Esophagus muscularis mucosa (tissue), 3 donors: ENCODE results near the gene IGFBP2.
"Not testable (repeated sequence)": the region's sequence is repeated elsewhere in the genome, so short reads cannot be mapped to it uniquely, and the experiment has no call there.

Experiments
- POLR2A ChIP-seq: fragments of 450-650 bp; IDR thresholded peaks from one replicate; pipeline ENCODE4 v1.6.1; 2017; ENCODE audit warnings: antibody characterized with exemption, moderate library complexity, mild to moderate bottlenecking, low read depth
- TF ChIP-seq, protein P1 (sequence below), 3 experiments: fragments of 200-600 bp in 2 of 3; fragments of 450-650 bp in 1 of 3; sonication (generic) in 2 of 3; IDR thresholded peaks; one replicate each; pipeline ENCODE4 v1.5.1; 2017 to 2019; ENCODE audit warnings: antibody characterized with exemption in 3 of 3, mild to moderate bottlenecking in 2 of 3, moderate library complexity in 1 of 3

DNA sequence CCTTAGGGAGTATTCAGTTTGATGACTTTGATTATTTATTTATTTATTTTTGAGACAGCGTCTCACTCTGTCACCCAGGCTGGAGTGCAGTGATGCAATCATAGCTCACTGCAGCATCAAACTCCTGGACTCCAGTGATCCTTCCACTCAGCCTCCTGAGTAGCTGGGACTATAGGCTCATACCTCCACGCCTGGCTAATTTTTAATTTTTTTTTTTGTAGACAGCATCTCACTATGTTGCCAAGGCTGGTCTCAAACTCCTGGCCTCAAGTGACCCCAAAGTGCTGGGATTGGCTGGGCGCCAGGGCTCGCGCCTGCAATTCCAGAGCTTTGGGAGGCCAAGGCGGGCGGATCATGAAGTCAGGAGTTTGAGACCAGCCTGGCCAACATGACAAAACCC, 35.4 kb upstream of the IGFBP2 start:
- not testable (repeated sequence) for TF ChIP-seq POLR2A
- TF ChIP-seq, protein P1, sequence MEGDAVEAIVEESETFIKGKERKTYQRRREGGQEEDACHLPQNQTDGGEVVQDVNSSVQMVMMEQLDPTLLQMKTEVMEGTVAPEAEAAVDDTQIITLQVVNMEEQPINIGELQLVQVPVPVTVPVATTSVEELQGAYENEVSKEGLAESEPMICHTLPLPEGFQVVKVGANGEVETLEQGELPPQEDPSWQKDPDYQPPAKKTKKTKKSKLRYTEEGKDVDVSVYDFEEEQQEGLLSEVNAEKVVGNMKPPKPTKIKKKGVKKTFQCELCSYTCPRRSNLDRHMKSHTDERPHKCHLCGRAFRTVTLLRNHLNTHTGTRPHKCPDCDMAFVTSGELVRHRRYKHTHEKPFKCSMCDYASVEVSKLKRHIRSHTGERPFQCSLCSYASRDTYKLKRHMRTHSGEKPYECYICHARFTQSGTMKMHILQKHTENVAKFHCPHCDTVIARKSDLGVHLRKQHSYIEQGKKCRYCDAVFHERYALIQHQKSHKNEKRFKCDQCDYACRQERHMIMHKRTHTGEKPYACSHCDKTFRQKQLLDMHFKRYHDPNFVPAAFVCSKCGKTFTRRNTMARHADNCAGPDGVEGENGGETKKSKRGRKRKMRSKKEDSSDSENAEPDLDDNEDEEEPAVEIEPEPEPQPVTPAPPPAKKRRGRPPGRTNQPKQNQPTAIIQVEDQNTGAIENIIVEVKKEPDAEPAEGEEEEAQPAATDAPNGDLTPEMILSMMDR (IDR thresholded peaks at IDR 0.05): not testable (repeated sequence)
